Measurements from ENCODE around the gene CHGA.

The CHGA gene

GRCh38 chr14:92951261-92951660 lies 28.3 kb downstream of the CHGA start:
- no peak overlapping the region for H3K4me3 ChIP-seq (ENCODE audit: low read length)
- DNase-seq (ENCODE audit: low read depth), result no peak
- no peak for TF ChIP-seq CTCF (conservative IDR thresholded peaks at IDR 0.05; ENCODE audit: low read length)

DNA sequence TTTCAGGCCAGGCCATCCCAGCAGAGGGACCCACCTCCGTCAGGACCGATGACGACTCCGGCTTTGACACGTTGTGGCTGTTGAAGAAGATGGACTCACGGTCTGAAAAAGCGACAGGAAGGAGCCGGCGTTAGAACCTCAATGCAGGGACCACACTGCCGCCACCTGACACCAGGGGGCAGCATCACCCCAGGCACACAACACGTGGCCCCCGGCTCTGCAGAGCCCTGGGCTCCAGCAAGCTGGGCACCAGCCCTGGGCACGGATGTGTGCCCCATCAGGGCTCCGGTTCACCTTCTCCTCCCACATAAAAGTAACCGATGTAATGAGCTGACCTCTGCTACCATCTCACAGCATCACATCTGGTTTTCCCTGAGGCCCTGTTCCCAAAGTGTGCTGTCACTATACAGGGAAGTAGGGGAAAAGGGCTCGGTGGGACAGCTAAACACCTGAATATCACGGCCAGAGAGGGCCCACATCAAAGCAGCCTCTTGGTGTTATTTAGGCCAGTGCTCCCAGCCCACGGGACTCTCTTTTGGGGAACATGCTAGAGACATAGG lies 29.0 kb downstream of the CHGA start:
- peak; percentile 88 for TF ChIP-seq CTCF (conservative IDR thresholded peaks at IDR 0.05; ENCODE audit: low read length)

GRCh38 chr14:92952481-92953298 lies 29.7 kb downstream of the CHGA start:
- H3K4me3 ChIP-seq (ENCODE audit: low read length), result no peak overlapping the region
- DNase-seq (ENCODE audit: low read depth), result no peak
- TF ChIP-seq CTCF (conservative IDR thresholded peaks at IDR 0.05; ENCODE audit: low read length), result no peak

More for the DNA sequence above, 29.0 kb downstream of the CHGA start:
- DNase-seq (ENCODE audit: low read depth), result peak; percentile 57
- no peak overlapping the region for H3K4me3 ChIP-seq (ENCODE audit: low read length)

- DNase-seq (ENCODE audit: low read depth), result no peak
- no peak overlapping the region for H3K4me3 ChIP-seq (ENCODE audit: low read length)
- TF ChIP-seq CTCF (conservative IDR thresholded peaks at IDR 0.05; ENCODE audit: low read length), result no peak
These were observed 30.6 kb downstream of the CHGA start for GRCh38 chr14:92953526-92953925.

- no peak for DNase-seq (ENCODE audit: low read depth)
- H3K4me3 ChIP-seq (ENCODE audit: low read length), result no peak overlapping the region
- TF ChIP-seq CTCF (conservative IDR thresholded peaks at IDR 0.05; ENCODE audit: low read length), result no peak
These were observed 32.0 kb downstream of the CHGA start for GRCh38 chr14:92954933-92955332.

- DNase-seq (ENCODE audit: low read depth), result no peak
- TF ChIP-seq CTCF (conservative IDR thresholded peaks at IDR 0.05; ENCODE audit: low read length), result no peak
- H3K4me3 ChIP-seq (ENCODE audit: low read length), result no peak overlapping the region
These were observed 32.4 kb downstream of the CHGA start for GRCh38 chr14:92955381-92955780.

DNA sequence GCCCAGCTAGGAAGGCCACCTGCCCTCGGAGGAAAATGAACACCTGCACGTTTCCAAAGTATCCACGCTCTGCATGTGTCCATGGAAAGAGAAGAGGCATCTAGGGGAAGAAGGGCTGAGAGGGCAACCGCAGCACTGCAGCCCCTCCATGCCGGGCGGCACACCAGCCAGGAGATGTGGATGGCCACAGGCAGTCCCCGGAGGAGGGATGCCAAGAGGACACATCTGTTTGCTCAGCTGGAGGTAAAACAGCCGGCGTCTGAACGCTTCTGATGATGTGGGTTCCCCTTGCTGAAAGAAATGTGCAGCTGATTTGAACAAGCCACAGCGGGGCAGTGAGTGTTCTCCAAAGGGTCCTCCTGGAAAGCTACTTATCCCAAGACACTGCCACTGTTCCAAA lies 34.0 kb downstream of the CHGA start:
- DNase-seq (ENCODE audit: low read depth), result no peak
- H3K4me3 ChIP-seq (ENCODE audit: low read length), result no peak overlapping the region
- no peak for TF ChIP-seq CTCF (conservative IDR thresholded peaks at IDR 0.05; ENCODE audit: low read length)

Measured in AG10803 (cell line).